ENCODE data around the gene BTBD9. TPM values are rescaled to one million over a fixed set of nuclear protein-coding genes. Genes with fewer than 3 reads are reported as not detected.

Gene BTBD9
- total RNA-seq, 2 donors from 2014 or later = 15.3 to 23.6 TPM

DNA sequence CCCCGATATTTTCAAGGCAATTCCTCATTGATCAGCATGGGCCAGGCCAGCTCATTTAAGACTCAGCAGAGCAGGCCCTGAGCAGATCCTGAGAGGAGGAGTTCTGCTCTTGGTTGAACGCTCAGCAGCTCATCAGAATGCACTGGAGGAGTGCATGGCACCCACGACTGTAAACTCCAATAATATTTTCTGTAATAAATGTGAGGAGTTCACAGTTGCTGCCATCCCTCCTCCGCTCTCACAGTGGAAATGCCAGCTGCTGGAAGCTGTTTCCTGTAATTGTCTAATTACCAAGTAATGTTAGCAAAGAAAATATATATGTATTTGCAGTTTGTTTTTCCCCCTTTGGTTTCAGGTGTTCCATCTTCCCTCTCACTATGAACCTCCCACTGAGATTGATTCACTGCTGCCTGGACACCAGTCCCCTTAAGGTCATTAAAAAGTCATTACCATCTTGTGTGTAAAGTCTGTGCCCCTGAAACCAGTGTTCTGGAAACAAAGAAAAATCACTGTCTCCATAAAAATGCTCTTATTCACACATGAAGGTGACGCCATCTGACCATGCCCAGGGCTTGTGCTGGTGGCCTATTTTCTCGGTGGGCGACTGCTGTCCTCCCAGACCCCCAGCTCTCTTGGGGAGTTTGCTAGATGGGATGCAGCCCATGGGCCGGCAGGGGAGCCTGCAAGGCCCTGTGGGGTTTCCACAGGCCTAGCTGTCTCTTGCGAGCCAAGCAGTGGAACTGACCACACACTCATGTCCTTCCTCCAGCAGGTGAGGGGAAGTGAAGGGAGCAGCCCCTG lies 446.0 kb downstream of the BTBD9 start:
- Histone ChIP-seq H3K36me3 (no peaks in the 10 kb centered on the region), H3K4me1 (no peaks in the 10 kb centered on the region), H3K9me3 (no peaks in the 10 kb centered on the region), H3K4me3 (no peak overlapping the region), H3K9ac (ENCODE audit: low read depth in 2 of 2, low read length in 2 of 2) (no peak overlapping the region), H3K27me3 (no peaks in the 10 kb centered on the region), H3K27ac (no peak overlapping the region)
- DNase-seq = no peak
- intact Hi-C loops (cut with DNase I) = no loop called here
- TF ChIP-seq CTCF (IDR thresholded peaks at IDR 0.05) = no peak

- Histone ChIP-seq H3K4me3 (no peak overlapping the region), H3K9ac (ENCODE audit: low read depth in 2 of 2, low read length in 2 of 2) (no peak overlapping the region), H3K4me1 (no peaks in the 10 kb centered on the region), H3K27me3 (no peaks in the 10 kb centered on the region), H3K9me3 (no peaks in the 10 kb centered on the region), H3K36me3 (no peaks in the 10 kb centered on the region), H3K27ac (no peak overlapping the region)
- TF ChIP-seq CTCF (IDR thresholded peaks at IDR 0.05) = no peak
- DNase-seq = no peak
- intact Hi-C loops (cut with DNase I) = no loop called here
These were observed 446.7 kb downstream of the BTBD9 start for GRCh38 chr6:38193051-38193450.

- intact Hi-C loops (cut with DNase I) = no loop called here
- Histone ChIP-seq H3K36me3 (no peaks in the 10 kb centered on the region), H3K4me3 (no peak overlapping the region), H3K27ac (no peak overlapping the region), H3K4me1 (no peaks in the 10 kb centered on the region), H3K27me3 (no peaks in the 10 kb centered on the region), H3K9ac (ENCODE audit: low read depth in 2 of 2, low read length in 2 of 2) (no peak overlapping the region), H3K9me3 (no peaks in the 10 kb centered on the region)
- no peak for DNase-seq
- no peak for TF ChIP-seq CTCF (IDR thresholded peaks at IDR 0.05)
These were observed 447.2 kb downstream of the BTBD9 start for GRCh38 chr6:38192487-38192886.

DNA sequence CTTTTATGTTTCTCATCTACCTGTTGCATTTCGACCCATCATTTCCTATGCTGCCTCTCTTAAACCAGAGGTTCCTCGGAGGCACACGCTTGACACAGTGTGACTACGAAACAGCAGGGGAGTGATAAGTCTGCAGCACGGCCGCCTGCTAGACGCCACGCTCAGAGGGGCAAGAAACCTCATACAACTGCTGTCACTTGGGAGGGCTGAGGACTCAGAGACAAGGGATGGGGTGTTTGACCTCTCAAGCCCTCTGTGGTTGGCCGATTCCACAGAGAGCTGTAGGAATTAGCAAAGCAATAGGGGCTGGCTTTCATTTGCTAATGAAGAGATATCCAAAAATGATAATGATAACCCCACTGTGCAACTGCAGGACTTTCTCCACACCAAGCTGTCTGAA lies 447.7 kb downstream of the BTBD9 start:
- intact Hi-C loops (cut with DNase I) = no loop called here
- no peaks in the 10 kb centered on the region for H3K36me3 ChIP-seq
- H3K9me3 ChIP-seq = no peaks in the 10 kb centered on the region
- DNase-seq = no peak
- H3K4me1 ChIP-seq = no peaks in the 10 kb centered on the region
- no peak for TF ChIP-seq CTCF (IDR thresholded peaks at IDR 0.05)
- no peaks in the 10 kb centered on the region for H3K27me3 ChIP-seq
- no peak overlapping the region for H3K9ac ChIP-seq (ENCODE audit: low read depth in 2 of 2, low read length in 2 of 2)
- no peak overlapping the region for H3K4me3 ChIP-seq
- H3K27ac ChIP-seq = no peak overlapping the region

DNA sequence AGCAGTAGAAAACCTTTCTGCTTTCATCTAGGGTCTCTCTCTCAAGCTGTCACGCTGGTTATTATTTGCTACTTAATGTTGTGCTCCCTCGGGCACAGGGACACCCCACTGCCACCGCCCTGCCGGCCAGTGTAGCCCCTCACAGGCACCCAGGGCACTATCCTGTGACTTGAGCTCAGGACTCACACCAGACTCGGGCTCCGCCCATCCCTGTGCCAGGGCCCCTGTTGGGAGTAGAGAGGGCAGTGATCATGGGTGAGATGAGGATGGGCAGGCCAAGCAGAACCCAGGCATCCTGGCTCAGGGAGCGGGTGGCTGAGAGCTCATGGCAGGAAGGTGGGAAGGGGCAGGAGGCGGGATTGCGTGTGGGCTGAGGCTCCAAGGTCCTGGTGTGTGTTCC lies 448.3 kb downstream of the BTBD9 start:
- no peak for DNase-seq
- H3K27me3 ChIP-seq = no peaks in the 10 kb centered on the region
- H3K36me3 ChIP-seq = no peaks in the 10 kb centered on the region
- TF ChIP-seq CTCF (IDR thresholded peaks at IDR 0.05) = no peak
- no peaks in the 10 kb centered on the region for H3K4me1 ChIP-seq
- no peak overlapping the region for H3K4me3 ChIP-seq
- H3K9me3 ChIP-seq = no peaks in the 10 kb centered on the region
- H3K9ac ChIP-seq (ENCODE audit: low read depth in 2 of 2, low read length in 2 of 2) = no peak overlapping the region
- intact Hi-C loops (cut with DNase I) = no loop called here
- H3K27ac ChIP-seq = no peak overlapping the region

Measured in colonic mucosa (tissue), 4 donors.